Measurements from ENCODE around the gene ZMYND8.

The ZMYND8 gene

GRCh38 chr20:47338131-47338628, 18.3 kb downstream of the ZMYND8 start:
- no peak overlapping the region for H2AFZ ChIP-seq (ENCODE audit: low read depth, low read length)
- H3K27ac ChIP-seq (ENCODE audit: low read length) = no peak overlapping the region
- ATAC-seq (ENCODE audit: insufficient read depth, low read depth) (no peak), DNase-seq (no peak)
- peaks cover 95% of the 10 kb centered on the region for H3K79me2 ChIP-seq (ENCODE audit: insufficient read depth, low read length)
- H4K20me1 ChIP-seq (ENCODE audit: insufficient read depth, low read length) = peaks cover 78% of the 10 kb centered on the region
- H3K36me3 ChIP-seq (ENCODE audit: insufficient read depth, low read length) = peaks cover 54% of the 10 kb centered on the region
- H3K27me3 ChIP-seq (ENCODE audit: insufficient read depth, low read length, poor library complexity) = no peaks in the 10 kb centered on the region
- no peak overlapping the region for H3K4me3 ChIP-seq (ENCODE audit: low read depth in 1 of 2, low read length in 2 of 2)
- H3K4me2 ChIP-seq (ENCODE audit: insufficient read depth, low read length) = no peak overlapping the region
- TF ChIP-seq EZH2 (IDR thresholded peaks at IDR 0.05; ENCODE audit: borderline replicate concordance, low read depth, low read length, severe bottlenecking) = no peak
- no peak for TF ChIP-seq CTCF (IDR thresholded peaks at IDR 0.05; ENCODE audit: borderline replicate concordance, extremely low read depth, low read length, poor library complexity, severe bottlenecking)
- no peak overlapping the region for H3K9ac ChIP-seq (ENCODE audit: low read depth, low read length)
- H3K9me3 ChIP-seq (ENCODE audit: insufficient read depth, low read length, severe bottlenecking) = no peaks in the 10 kb centered on the region
- H3K4me1 ChIP-seq (ENCODE audit: insufficient read depth, low read length) = no peaks in the 10 kb centered on the region

GRCh38 chr20:47337413-47337812, 19.1 kb downstream of the ZMYND8 start:
- Histone ChIP-seq H3K79me2 (ENCODE audit: insufficient read depth, low read length) (peaks cover 95% of the 10 kb centered on the region), H2AFZ (ENCODE audit: low read depth, low read length) (no peak overlapping the region), H3K4me1 (ENCODE audit: insufficient read depth, low read length) (no peaks in the 10 kb centered on the region), H3K36me3 (ENCODE audit: insufficient read depth, low read length) (peaks cover 58% of the 10 kb centered on the region), H3K9me3 (ENCODE audit: insufficient read depth, low read length, severe bottlenecking) (no peaks in the 10 kb centered on the region), H3K9ac (ENCODE audit: low read depth, low read length) (no peak overlapping the region), H3K27ac (ENCODE audit: low read length) (no peak overlapping the region), H3K27me3 (ENCODE audit: insufficient read depth, low read length, poor library complexity) (no peaks in the 10 kb centered on the region), H3K4me3 (ENCODE audit: low read depth in 1 of 2, low read length in 2 of 2) (no peak overlapping the region), H4K20me1 (ENCODE audit: insufficient read depth, low read length) (peaks cover 81% of the 10 kb centered on the region), H3K4me2 (ENCODE audit: insufficient read depth, low read length) (no peak overlapping the region)
- no peak for DNase-seq
- TF ChIP-seq CTCF (IDR thresholded peaks at IDR 0.05; ENCODE audit: borderline replicate concordance, extremely low read depth, low read length, poor library complexity, severe bottlenecking) (no peak), EZH2 (IDR thresholded peaks at IDR 0.05; ENCODE audit: borderline replicate concordance, low read depth, low read length, severe bottlenecking) (no peak)
- no peak for ATAC-seq (ENCODE audit: insufficient read depth, low read depth)

- TF ChIP-seq EZH2 (IDR thresholded peaks at IDR 0.05; ENCODE audit: borderline replicate concordance, low read depth, low read length, severe bottlenecking) (no peak), CTCF (IDR thresholded peaks at IDR 0.05; ENCODE audit: borderline replicate concordance, extremely low read depth, low read length, poor library complexity, severe bottlenecking) (no peak)
- Histone ChIP-seq H4K20me1 (ENCODE audit: insufficient read depth, low read length) (peaks cover 88% of the 10 kb centered on the region), H3K9ac (ENCODE audit: low read depth, low read length) (no peak overlapping the region), H3K4me1 (ENCODE audit: insufficient read depth, low read length) (no peaks in the 10 kb centered on the region), H3K4me2 (ENCODE audit: insufficient read depth, low read length) (no peak overlapping the region), H3K36me3 (ENCODE audit: insufficient read depth, low read length) (peaks cover 67% of the 10 kb centered on the region), H3K79me2 (ENCODE audit: insufficient read depth, low read length) (peaks cover 98% of the 10 kb centered on the region), H2AFZ (ENCODE audit: low read depth, low read length) (no peak overlapping the region), H3K9me3 (ENCODE audit: insufficient read depth, low read length, severe bottlenecking) (no peaks in the 10 kb centered on the region), H3K4me3 (ENCODE audit: low read depth in 1 of 2, low read length in 2 of 2) (no peak overlapping the region), H3K27me3 (ENCODE audit: insufficient read depth, low read length, poor library complexity) (no peaks in the 10 kb centered on the region), H3K27ac (ENCODE audit: low read length) (no peak overlapping the region)
- ATAC-seq (ENCODE audit: insufficient read depth, low read depth) = no peak
- DNase-seq = no peak
These were observed 20.3 kb downstream of the ZMYND8 start for GRCh38 chr20:47336129-47336754.

Measured in DND-41 (cell line).